DND-41 (cell line): Measurements from ENCODE around the gene MBD2.

Experiments
- ATAC-seq: fragments of 200-7000 bp; cut with Tn5 transposase; 3 replicates; pipeline ENCODE4 v1.9.1; 2021; ENCODE audit warnings: low read depth; ENCODE audit not compliant: insufficient read depth
- DNase-seq: peaks from one replicate; pipeline ENCODE4 v3.0.0-alpha.2; 2020
- H2AFZ ChIP-seq: 2 replicates; pipeline ENCODE4 v1.6.0; 2012; ENCODE audit warnings: low read depth, low read length
- H3K27ac ChIP-seq: 2 replicates; pipeline ENCODE4 v1.5.1; 2012; ENCODE audit warnings: low read length, inconsistent platforms
- H3K27me3 ChIP-seq: fragments of 200-600 bp; sonication (generic); 2 replicates; pipeline ENCODE4 v1.6.0; 2012; ENCODE audit warnings: low read length, mild to moderate bottlenecking, inconsistent platforms; ENCODE audit not compliant: insufficient read depth, poor library complexity
- H3K36me3 ChIP-seq: 2 replicates; pipeline ENCODE4 v1.5.1; 2012; ENCODE audit warnings: low read length, inconsistent platforms; ENCODE audit not compliant: insufficient read depth
- H3K4me1 ChIP-seq: 2 replicates; pipeline ENCODE4 v1.5.1; 2012; ENCODE audit warnings: mild to moderate bottlenecking, low read length; ENCODE audit not compliant: insufficient read depth
- H3K4me2 ChIP-seq: 2 replicates; pipeline ENCODE4 v1.6.0; 2012; ENCODE audit warnings: mild to moderate bottlenecking, moderate library complexity, low read length, inconsistent platforms; ENCODE audit not compliant: insufficient read depth
- H3K4me3 ChIP-seq, 2 experiments: fragments of 200-600 bp in 1 of 2; shearing (Covaris generic) in 1 of 2; 2 replicates each; pipeline ENCODE4 v1.5.1; 2012 to 2016; ENCODE audit warnings: inconsistent platforms in 2 of 2, low read length in 2 of 2, mild to moderate bottlenecking in 2 of 2, low read depth in 1 of 2, moderate library complexity in 1 of 2
- H3K79me2 ChIP-seq: 2 replicates; pipeline ENCODE4 v1.6.0; 2012; ENCODE audit warnings: low read length, inconsistent platforms; ENCODE audit not compliant: insufficient read depth
- H3K9ac ChIP-seq: 2 replicates; pipeline ENCODE4 v1.6.0; 2012; ENCODE audit warnings: low read depth, mild to moderate bottlenecking, inconsistent platforms, low read length, moderate library complexity
- H3K9me3 ChIP-seq: 2 replicates; pipeline ENCODE4 v1.5.1; 2012; ENCODE audit warnings: low read length, moderate library complexity, mild to moderate bottlenecking, inconsistent platforms; ENCODE audit not compliant: insufficient read depth, severe bottlenecking
- H4K20me1 ChIP-seq: 2 replicates; pipeline ENCODE4 v1.6.0; 2012; ENCODE audit warnings: low read length; ENCODE audit not compliant: insufficient read depth
- CTCF ChIP-seq: IDR thresholded peaks from 2 replicates; pipeline ENCODE4 v1.5.1; 2012; ENCODE audit warnings: borderline replicate concordance, low read length, moderate library complexity, mild to moderate bottlenecking; ENCODE audit not compliant: poor library complexity, severe bottlenecking; ENCODE audit errors: extremely low read depth
- EZH2 ChIP-seq: IDR thresholded peaks from 3 replicates; pipeline ENCODE4 v1.6.1; 2012; ENCODE audit warnings: borderline replicate concordance, low read depth, mild to moderate bottlenecking, moderate library complexity, low read length, inconsistent platforms; ENCODE audit not compliant: severe bottlenecking

Gene MBD2

GRCh38 chr18:54109131-54109683 is 115.3 kb downstream of the MBD2 start:
- H3K27ac ChIP-seq: no peak overlapping the region
- DNase-seq: no peak
- no peak for ATAC-seq
- no peaks in the 10 kb centered on the region for H3K36me3 ChIP-seq
- no peaks in the 10 kb centered on the region for H3K79me2 ChIP-seq
- no peaks in the 10 kb centered on the region for H3K27me3 ChIP-seq
- H3K4me2 ChIP-seq: no peak overlapping the region
- H3K9me3 ChIP-seq: no peaks in the 10 kb centered on the region
- no peaks in the 10 kb centered on the region for H3K4me1 ChIP-seq
- TF ChIP-seq CTCF (no peak), EZH2 (no peak)
- H2AFZ ChIP-seq: no peak overlapping the region
- no peak overlapping the region for H3K4me3 ChIP-seq
- H4K20me1 ChIP-seq: no peaks in the 10 kb centered on the region
- no peak overlapping the region for H3K9ac ChIP-seq

- DNase-seq (no peak), ATAC-seq (no peak)
- no peaks in the 10 kb centered on the region for H3K36me3 ChIP-seq
- H3K27me3 ChIP-seq: no peaks in the 10 kb centered on the region
- H2AFZ ChIP-seq: no peak overlapping the region
- H3K9ac ChIP-seq: no peak overlapping the region
- no peak overlapping the region for H3K4me3 ChIP-seq
- no peaks in the 10 kb centered on the region for H3K79me2 ChIP-seq
- H3K4me2 ChIP-seq: no peak overlapping the region
- TF ChIP-seq CTCF (no peak), EZH2 (no peak)
- H3K9me3 ChIP-seq: peaks cover 4% of the 10 kb centered on the region
- H3K4me1 ChIP-seq: no peaks in the 10 kb centered on the region
- H3K27ac ChIP-seq: no peak overlapping the region
- H4K20me1 ChIP-seq: no peaks in the 10 kb centered on the region
Observed at GRCh38 chr18:54102123-54102522, 122.3 kb downstream of the MBD2 start.
